ENCODE data around the gene DNHD1.

Gene DNHD1

DNA sequence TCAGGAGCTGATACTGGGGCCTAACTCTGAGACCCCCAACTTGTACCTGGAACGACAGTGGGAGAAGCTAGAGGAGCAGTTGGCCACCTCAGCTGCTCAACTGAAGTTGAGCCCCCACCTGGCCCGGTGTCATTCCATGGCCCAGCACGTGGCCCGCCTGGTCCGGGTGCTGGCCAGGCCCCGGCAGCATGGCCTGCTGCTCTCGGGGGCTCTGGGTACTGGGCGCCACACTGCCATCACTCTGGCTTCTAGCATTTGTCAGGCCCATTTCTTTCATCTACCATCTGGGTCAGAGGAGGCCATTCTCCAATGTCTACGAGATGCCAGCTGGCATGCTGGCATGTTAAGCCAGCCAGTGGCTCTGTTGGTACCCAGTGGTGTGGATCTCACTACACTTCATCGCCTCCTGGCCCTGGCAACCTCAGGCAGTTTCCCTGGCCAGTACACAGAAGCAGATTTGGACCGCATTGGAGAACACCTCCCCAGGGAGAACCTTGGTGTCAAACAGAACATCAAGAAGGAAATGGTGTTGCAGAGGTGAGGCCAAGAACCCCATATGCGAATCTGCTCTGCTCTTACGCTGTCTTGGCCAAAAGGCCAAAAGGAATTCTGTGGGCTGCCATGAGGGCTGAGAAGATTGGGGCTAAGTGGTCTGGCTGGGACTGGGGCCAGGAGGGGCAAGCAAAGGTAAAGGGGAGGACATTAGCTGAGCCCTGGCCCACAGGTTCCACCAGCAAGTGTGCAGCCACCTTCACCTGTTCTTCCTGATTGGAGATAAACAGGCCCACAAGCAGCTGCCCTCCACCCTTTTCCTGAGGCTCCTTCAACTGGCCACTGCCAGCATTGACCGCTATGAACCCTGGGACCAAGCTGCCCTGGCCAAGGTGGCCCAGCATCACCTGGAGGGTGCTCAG lies 60.9 kb downstream of the DNHD1 start:
- no peaks in the 10 kb centered on the region for H3K4me1 Mint-ChIP-seq
- no peak for ATAC-seq
- H3K9me3 Mint-ChIP-seq = no peaks in the 10 kb centered on the region
- no peak overlapping the region for H3K4me3 Mint-ChIP-seq
- H3K27ac Mint-ChIP-seq = no peak overlapping the region
- H3K27me3 Mint-ChIP-seq = no peaks in the 10 kb centered on the region
- H3K36me3 Mint-ChIP-seq = peaks cover 41% of the 10 kb centered on the region

DNA sequence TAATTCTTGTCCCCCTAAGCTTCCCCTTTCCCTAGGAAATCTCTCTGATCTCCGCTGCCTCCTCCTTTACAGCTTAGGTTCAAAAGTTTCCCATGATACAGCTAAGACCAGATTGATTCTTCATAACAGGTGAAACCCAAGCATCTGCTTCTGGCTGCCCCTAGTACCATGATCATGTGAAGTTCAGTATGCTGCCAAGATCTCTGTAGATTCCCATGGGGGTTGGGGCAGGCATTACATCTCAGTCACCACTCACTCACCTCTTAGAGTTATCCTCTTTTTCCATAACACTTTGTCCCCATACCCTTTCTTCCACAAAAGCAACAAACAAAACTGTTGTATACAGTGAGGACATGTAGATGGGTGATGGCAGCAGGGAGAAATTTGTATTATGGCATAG lies 62.3 kb downstream of the DNHD1 start:
- no peaks in the 10 kb centered on the region for H3K4me1 Mint-ChIP-seq
- peaks cover 47% of the 10 kb centered on the region for H3K36me3 Mint-ChIP-seq
- H3K9me3 Mint-ChIP-seq = no peaks in the 10 kb centered on the region
- no peak overlapping the region for H3K27ac Mint-ChIP-seq
- H3K4me3 Mint-ChIP-seq = no peak overlapping the region
- no peaks in the 10 kb centered on the region for H3K27me3 Mint-ChIP-seq
- no peak for ATAC-seq

- Mint-ChIP-seq H3K9me3 (no peaks in the 10 kb centered on the region), H3K36me3 (peaks cover 53% of the 10 kb centered on the region), H3K4me3 (no peak overlapping the region), H3K27ac (no peak overlapping the region), H3K4me1 (peaks cover 4% of the 10 kb centered on the region), H3K27me3 (no peaks in the 10 kb centered on the region)
- ATAC-seq = no peak
Observed at GRCh38 chr11:6561288-6561687, 64.2 kb downstream of the DNHD1 start.

DNA sequence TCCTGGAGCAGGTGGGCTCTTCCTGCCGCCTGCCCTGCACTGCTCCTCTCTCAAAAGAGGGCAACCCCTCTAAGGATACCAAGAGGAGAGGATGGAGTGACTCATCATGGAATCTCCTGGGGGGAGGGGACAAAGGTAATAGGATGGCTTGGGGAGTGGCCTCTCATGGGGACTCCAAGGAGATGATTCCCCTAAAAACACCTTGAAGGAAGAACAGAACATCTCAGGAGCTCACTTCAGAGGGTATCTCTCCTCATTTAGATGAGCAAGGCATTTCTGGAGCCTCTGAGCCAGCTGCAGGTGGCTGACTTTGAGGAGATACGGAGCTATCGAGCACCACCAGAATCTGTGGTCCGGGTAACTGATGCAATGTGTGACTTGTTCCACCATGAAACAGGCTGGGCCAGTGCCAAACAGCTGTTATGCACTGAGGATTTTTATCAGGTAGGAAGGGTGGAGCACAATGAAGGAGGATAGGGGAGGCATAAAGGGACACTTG lies 66.1 kb downstream of the DNHD1 start:
- H3K36me3 Mint-ChIP-seq = peaks cover 51% of the 10 kb centered on the region
- no peaks in the 10 kb centered on the region for H3K27me3 Mint-ChIP-seq
- H3K4me1 Mint-ChIP-seq = peaks cover 4% of the 10 kb centered on the region
- no peaks in the 10 kb centered on the region for H3K9me3 Mint-ChIP-seq
- no peak overlapping the region for H3K4me3 Mint-ChIP-seq
- H3K27ac Mint-ChIP-seq = no peak overlapping the region
- no peak for ATAC-seq

DNA sequence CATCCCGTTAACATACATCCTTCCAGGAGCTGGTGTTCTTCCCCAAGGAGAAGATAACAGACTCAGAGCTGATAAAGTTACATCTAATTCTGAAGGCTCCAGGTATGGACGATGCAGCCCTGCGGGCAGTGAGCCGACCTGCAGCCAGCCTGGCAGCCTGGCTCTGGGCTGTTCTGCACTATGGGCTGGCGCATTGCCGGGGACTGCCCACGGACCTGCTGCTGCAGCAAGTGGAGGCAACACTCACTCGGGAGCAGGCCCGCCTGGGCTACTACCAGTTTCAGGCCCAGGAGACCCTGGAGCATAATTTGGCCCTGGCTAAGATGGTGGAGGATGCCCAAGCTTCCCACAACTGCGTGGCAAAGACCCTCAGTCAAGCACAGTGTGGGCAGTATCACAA lies 66.6 kb downstream of the DNHD1 start:
- Mint-ChIP-seq H3K27me3 (no peaks in the 10 kb centered on the region), H3K27ac (no peak overlapping the region), H3K4me3 (no peak overlapping the region), H3K36me3 (peaks cover 51% of the 10 kb centered on the region), H3K4me1 (peaks cover 7% of the 10 kb centered on the region), H3K9me3 (no peaks in the 10 kb centered on the region)
- ATAC-seq = no peak

DNA sequence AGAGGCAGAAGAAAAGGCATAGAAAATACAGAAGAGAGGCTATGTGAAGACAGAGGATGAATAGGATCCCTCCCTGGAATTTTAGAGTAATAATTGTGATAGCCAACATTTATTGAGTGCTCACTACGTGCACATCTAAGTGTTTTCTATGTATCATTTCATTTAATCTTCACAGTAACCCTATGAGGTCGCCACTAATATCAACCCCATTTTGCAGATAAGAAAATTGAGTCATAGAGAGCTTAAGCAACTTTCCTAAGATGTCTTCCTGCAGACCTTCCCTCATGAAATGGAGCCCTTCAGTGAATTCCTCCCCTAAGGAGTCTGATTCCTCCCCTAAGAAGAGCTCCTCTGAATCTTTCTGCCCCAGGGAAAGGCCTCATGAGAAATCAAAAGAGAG lies 68.2 kb downstream of the DNHD1 start:
- H3K9me3 Mint-ChIP-seq = no peaks in the 10 kb centered on the region
- no peak for ATAC-seq
- peaks cover 9% of the 10 kb centered on the region for H3K4me1 Mint-ChIP-seq
- H3K27me3 Mint-ChIP-seq = no peaks in the 10 kb centered on the region
- no peak overlapping the region for H3K27ac Mint-ChIP-seq
- peaks cover 46% of the 10 kb centered on the region for H3K36me3 Mint-ChIP-seq
- no peak overlapping the region for H3K4me3 Mint-ChIP-seq

DNA sequence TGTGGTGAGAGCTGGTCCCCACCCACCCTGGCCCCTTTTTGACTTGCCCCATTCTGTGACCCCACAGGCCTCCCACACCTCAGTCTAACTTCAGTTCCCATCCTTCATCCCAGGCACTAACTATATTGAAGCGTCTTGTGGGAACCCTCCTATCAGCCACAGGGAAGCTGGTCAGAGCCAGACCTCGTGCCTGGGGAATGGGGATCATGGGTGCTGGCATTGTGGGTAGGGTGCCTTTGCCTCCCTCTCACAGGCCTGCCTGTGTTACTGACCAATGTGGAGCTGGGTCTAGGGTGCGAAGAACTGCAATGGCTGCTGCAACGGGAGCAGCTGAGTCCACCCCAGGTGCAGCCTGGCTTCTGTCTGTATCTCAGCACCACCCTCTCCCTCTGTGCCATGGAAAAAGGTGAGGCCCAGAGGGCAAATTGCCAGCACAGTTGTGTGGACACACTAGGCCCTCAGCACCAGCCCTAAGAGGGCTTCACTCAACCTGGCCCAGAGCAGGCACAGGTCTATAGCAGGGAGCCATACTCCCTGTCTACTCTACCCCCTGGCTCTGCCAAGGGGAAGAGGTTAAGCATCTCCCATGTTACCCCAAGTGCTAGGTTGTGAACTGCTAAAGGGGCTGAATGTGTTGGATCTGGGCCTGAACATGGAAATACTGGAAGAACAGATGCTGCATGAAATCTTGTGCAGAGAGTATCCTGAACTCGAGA lies 69.1 kb downstream of the DNHD1 start:
- Mint-ChIP-seq H3K4me3 (no peak overlapping the region), H3K27ac (no peak overlapping the region), H3K27me3 (no peaks in the 10 kb centered on the region), H3K4me1 (peaks cover 9% of the 10 kb centered on the region), H3K9me3 (no peaks in the 10 kb centered on the region), H3K36me3 (peaks cover 45% of the 10 kb centered on the region)
- no peak for ATAC-seq

- peaks cover 9% of the 10 kb centered on the region for H3K4me1 Mint-ChIP-seq
- peaks cover 47% of the 10 kb centered on the region for H3K36me3 Mint-ChIP-seq
- no peaks in the 10 kb centered on the region for H3K9me3 Mint-ChIP-seq
- no peak overlapping the region for H3K27ac Mint-ChIP-seq
- no peak overlapping the region for H3K4me3 Mint-ChIP-seq
- H3K27me3 Mint-ChIP-seq = no peaks in the 10 kb centered on the region
- no peak for ATAC-seq
Observed at GRCh38 chr11:6566704-6567370, 69.8 kb downstream of the DNHD1 start.

DNA sequence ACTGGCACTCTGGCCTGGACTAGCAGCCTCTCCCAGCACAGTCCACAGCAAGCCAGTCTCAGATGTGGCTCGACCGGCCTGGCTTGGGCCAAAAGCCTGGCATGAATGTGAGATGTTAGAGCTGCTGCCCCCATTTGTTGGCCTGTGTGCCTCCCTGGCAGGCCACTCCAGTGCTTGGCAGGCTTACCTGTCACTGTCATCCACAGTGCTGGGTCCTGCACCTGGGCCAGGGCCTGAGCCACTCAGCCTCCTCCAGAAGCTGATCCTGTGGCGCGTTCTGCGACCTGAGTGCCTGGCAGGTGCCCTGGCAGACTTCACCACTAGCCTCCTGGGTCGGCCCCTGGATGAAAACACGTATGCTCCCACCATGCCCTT lies 70.3 kb downstream of the DNHD1 start:
- H3K27ac Mint-ChIP-seq = no peak overlapping the region
- H3K27me3 Mint-ChIP-seq = no peaks in the 10 kb centered on the region
- ATAC-seq = no peak
- no peak overlapping the region for H3K4me3 Mint-ChIP-seq
- H3K9me3 Mint-ChIP-seq = no peaks in the 10 kb centered on the region
- H3K36me3 Mint-ChIP-seq = peaks cover 46% of the 10 kb centered on the region
- H3K4me1 Mint-ChIP-seq = peaks cover 9% of the 10 kb centered on the region

DNA sequence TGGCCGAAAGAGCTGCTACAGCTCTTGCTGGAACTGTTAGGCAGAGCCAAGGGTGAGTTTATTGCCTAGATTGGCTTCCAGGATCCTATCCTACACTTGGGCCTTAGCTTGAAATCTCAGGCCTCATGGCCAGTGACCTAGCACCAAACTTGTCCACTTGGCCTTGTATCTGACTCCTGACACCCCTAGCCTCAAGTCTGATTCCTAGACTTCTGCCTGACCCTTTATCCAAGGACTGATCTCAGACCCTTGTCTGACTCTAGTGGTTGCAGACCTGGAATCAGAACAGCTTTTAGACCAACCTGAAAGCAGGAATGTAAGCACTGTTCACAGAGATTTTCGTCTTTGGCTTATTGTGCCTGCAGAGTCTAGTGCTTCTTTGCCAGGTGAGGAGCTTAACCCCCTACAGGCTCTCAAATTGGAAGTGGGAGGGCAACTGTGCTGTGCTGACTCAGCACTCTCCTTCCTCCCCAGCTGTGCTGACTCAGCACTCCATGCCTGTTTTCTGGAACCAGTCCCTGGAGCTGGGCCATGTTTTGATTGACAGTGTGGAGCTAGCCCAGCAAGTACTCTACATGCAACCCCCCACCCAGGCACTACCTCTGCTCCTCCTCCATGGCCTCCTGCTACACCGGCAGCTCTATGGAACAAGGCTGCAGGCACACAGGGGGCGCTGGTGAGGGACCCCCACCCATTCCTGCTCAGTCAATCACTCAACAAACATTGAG lies 71.3 kb downstream of the DNHD1 start:
- peaks cover 9% of the 10 kb centered on the region for H3K4me1 Mint-ChIP-seq
- no peak for ATAC-seq

GRCh38 chr11:6569706-6570105 lies 72.6 kb downstream of the DNHD1 start:
- Mint-ChIP-seq H3K27me3 (no peaks in the 10 kb centered on the region), H3K27ac (no peak overlapping the region), H3K9me3 (no peaks in the 10 kb centered on the region), H3K4me1 (peaks cover 9% of the 10 kb centered on the region), H3K4me3 (no peak overlapping the region), H3K36me3 (peaks cover 51% of the 10 kb centered on the region)
- no peak for ATAC-seq

More for the DNA sequence above, 71.3 kb downstream of the DNHD1 start:
- H3K27me3 Mint-ChIP-seq = no peaks in the 10 kb centered on the region
- H3K4me3 Mint-ChIP-seq = no peak overlapping the region
- no peaks in the 10 kb centered on the region for H3K9me3 Mint-ChIP-seq
- no peak overlapping the region for H3K27ac Mint-ChIP-seq
- peaks cover 53% of the 10 kb centered on the region for H3K36me3 Mint-ChIP-seq

- ATAC-seq = no peak
- Mint-ChIP-seq H3K4me3 (no peak overlapping the region), H3K36me3 (peaks cover 50% of the 10 kb centered on the region), H3K27ac (no peak overlapping the region), H3K4me1 (peaks cover 5% of the 10 kb centered on the region), H3K27me3 (no peaks in the 10 kb centered on the region), H3K9me3 (no peaks in the 10 kb centered on the region)
Observed at GRCh38 chr11:6570691-6571427, 73.8 kb downstream of the DNHD1 start.

DNA sequence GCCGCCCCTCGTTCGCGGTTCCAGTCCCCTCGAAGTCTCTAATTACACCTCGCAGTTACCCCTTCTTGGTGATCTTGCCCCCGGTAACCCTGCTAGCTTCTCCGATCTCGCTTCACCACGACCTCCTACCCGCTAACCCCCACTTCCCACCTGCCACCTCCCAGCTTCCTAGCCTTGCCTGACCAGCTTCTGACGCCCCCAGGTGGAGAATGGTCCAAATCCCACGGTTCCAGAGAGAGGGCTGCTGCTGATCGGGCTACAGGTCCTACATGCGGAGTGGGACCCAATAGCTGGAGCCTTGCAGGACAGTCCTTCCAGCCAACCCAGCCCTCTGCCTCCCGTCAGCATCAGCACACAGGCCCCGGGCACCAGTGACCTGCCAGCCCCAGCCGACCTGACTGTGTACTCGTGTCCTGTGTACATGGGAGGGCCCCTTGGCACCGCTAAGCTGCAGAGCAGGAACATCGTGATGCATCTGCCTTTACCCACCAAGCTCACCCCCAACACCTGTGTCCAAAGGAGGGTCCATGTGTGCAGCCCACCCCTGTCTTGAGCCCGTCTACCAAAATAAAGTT lies 74.4 kb downstream of the DNHD1 start:
- Mint-ChIP-seq H3K27ac (no peak overlapping the region), H3K4me3 (no peak overlapping the region)

GRCh38 chr11:6572215-6572614 lies 75.1 kb downstream of the DNHD1 start:
- Mint-ChIP-seq H3K27ac (no peak overlapping the region), H3K36me3 (peaks cover 53% of the 10 kb centered on the region), H3K27me3 (no peaks in the 10 kb centered on the region), H3K4me3 (no peak overlapping the region), H3K9me3 (no peaks in the 10 kb centered on the region), H3K4me1 (peaks cover 5% of the 10 kb centered on the region)
- no peak for ATAC-seq

More for the DNA sequence above, 74.4 kb downstream of the DNHD1 start:
- Mint-ChIP-seq H3K9me3 (no peaks in the 10 kb centered on the region), H3K4me1 (peaks cover 5% of the 10 kb centered on the region), H3K36me3 (peaks cover 53% of the 10 kb centered on the region), H3K27me3 (no peaks in the 10 kb centered on the region)
- no peak for ATAC-seq
